ENCODE measurements around the gene NR4A2.

DNA sequence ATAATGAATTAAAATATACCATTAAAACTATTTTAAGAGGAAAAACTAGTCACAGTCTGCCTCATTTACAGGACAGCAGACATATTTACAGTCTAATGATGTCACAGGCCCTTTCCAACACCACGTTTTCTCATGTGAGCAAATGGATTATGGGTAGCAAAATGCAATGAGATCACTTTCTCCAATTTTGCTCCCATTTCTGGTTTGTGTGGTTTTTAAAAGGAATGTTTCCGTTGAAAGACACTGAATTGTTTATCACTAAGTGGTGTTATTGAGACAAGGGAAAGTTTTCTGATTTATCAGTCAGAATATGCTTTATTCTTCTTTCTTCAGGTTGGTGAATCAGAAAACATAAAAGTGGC lies 11.4 kb upstream of the NR4A2 start:
- TF ChIP-seq, protein P1, sequence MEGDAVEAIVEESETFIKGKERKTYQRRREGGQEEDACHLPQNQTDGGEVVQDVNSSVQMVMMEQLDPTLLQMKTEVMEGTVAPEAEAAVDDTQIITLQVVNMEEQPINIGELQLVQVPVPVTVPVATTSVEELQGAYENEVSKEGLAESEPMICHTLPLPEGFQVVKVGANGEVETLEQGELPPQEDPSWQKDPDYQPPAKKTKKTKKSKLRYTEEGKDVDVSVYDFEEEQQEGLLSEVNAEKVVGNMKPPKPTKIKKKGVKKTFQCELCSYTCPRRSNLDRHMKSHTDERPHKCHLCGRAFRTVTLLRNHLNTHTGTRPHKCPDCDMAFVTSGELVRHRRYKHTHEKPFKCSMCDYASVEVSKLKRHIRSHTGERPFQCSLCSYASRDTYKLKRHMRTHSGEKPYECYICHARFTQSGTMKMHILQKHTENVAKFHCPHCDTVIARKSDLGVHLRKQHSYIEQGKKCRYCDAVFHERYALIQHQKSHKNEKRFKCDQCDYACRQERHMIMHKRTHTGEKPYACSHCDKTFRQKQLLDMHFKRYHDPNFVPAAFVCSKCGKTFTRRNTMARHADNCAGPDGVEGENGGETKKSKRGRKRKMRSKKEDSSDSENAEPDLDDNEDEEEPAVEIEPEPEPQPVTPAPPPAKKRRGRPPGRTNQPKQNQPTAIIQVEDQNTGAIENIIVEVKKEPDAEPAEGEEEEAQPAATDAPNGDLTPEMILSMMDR (optimal IDR thresholded peaks at IDR 0.05 in 1 of 3, IDR thresholded peaks at IDR 0.05 in 1 of 3, conservative IDR thresholded peaks at IDR 0.05 in 1 of 3; ENCODE audit: extremely low read depth in 1 of 3, insufficient read depth in 2 of 3, low read length in 3 of 3), result no peak
- no peak for TF ChIP-seq EZH2 (IDR thresholded peaks at IDR 0.05; ENCODE audit: low read length)

Data from keratinocyte (primary cell).